GM11168 (cell line): ENCODE data around the gene ADCY1.

Experiments used
- in situ Hi-C: fragments of 300-500 bp; cut with MboI; formaldehyde crosslinking; loops from one replicate; pipeline ENCODE4 v1.12.0; 2022; ENCODE audit warnings: low sequenced_read_pairs; ENCODE audit not compliant: unreplicated experiment

The ADCY1 gene

GRCh38 chr7:45648671-45648995, 74.5 kb downstream of the ADCY1 start:
- in situ Hi-C loops, result no loop called here

DNA sequence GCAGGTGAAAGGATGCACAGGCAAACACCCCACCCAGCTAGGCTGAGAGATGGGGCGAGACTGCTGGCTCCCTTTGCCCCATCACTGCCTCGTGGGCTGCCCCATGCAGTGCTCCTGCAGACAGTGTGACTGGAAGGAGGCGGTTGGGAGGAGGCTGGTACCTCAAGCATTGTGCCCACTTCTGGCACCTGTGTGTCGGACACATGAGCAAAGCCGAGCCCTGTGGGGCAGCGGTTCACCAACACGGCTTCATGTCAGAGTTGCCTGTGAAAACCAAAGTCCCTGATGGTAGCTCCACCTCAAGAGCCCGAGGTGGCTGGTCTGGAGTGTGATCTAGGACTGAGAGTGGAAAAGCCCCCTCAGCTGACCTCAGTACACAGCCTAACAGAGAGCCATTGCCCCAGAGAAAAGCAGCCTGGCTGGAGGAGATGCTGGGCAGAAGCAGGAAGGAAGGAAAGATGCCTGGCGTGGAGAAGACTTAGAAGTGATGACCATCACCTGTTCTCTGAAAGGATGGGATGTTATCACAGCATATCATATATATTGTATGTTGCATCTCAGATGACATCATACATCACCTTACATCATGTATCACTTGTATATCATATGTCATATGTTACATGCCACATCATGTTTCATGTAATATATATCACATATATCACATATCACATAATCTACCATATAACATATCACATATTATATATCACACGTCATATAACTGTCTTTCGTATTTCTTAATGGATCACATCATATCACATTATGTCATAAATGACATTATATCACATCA, 75.6 kb downstream of the ADCY1 start:
- in situ Hi-C loops, result no loop called here

DNA sequence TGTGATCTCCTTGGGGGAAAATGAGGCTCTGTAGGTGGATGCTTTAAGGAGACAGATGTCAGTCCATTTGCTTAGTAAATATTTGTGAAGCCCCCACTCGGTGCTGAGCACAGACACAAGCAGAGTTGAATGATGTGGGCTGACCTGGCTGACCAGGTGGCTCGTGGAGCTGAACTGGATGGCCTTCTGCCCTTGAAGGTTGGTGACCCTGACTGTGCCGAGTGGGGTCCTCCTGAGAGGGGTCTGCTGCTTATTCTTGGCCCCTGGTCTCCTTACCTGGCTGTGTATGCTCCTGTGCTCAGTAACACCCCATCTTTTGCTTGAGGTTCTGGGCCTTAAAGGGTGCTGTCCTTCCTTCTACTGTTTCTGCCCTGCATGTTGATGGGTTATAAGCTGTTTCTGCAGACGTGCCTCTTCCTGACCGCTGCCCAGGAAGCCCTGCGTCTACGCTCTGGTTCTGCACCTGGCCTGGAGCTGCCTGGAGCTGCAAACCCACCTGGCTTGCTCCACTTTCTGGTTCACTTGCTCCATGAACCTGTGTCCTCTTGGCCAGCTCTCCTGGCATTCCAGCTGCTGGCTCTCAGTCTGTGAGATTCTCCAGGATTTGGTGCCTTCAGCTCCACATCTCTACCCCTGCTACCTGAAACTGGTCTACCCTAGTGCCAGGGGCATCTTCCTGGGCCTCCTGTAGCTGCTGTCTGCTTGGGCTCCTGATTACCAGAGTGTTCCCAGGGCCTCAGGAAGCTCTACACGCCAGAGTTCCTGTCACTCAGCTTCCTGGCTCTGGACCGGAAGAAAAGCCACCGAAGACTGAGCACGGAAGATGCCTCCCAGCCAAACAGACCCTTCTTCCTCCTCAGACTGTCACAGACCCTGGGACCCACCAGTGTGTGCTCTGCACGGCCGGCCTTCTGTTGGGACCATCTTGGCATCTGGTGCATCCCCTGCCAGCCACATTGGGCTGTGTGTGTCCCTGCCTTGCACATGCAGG, 76.5 kb downstream of the ADCY1 start:
- in situ Hi-C loops, result no loop called here

DNA sequence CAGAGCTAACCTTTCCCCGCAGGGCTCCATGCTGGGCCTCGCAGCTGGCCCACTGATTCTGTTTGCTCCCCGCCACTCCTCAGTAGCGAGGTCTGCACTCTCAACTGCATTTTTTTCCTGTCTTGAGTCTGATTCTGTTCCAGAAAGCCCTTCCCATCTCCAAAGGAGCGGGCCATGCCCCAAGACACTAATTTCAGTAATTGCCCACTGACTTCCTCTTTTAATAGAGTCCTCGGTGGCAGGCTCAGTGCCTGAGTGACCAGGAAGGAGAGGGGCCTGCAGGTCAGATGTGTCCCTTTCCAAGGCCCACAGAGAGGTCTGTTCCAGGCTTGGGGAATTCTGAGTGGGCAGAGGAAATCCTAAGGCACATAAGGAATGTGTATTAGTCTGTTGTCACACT, 77.4 kb downstream of the ADCY1 start:
- in situ Hi-C loops, result no loop called here

DNA sequence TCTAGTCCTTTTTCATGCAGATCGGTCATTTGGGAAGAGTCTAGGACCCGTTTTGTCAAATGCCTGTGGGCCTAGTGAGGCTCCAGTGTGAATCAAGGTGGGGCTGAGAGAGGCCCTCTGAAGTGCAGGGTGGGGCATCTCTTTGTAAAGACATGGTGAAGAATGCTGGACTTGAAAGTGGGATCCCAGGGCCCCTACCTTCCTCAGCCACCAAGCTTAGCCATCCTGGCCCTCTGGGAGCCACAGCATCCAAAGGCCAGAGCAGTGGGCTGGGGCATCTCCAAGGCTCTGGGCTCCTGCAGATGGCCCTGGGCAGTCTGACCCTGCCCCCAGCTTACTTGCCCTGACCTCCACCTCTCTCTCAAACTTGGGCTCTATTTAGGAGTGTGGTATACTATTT, 78.5 kb downstream of the ADCY1 start:
- in situ Hi-C loops, result no loop called here

- in situ Hi-C loops, result no loop called here
Observed at GRCh38 chr7:45653209-45653907, 79.2 kb downstream of the ADCY1 start.

GRCh38 chr7:45654341-45654740, 80.2 kb downstream of the ADCY1 start:
- in situ Hi-C loops, result no loop called here

DNA sequence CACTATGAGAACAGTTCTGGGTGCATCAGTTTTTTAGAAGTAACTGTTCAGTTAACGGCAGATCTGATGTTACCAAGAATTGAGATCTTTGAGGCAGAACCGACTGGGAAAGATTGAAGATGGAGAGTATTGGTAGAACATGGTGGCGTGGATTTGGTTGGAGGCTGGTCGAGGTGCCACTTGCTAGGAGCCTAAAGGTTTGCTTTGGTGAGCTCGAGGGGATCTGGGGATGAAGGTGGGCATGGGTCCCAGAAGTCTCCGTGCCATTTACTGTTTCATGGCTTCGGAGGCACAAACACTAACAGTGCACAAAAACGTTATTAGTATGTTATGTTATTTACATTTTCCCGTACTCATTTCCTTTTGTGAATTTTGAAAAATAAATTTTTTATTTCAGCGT, 81.4 kb downstream of the ADCY1 start:
- in situ Hi-C loops, result no loop called here

DNA sequence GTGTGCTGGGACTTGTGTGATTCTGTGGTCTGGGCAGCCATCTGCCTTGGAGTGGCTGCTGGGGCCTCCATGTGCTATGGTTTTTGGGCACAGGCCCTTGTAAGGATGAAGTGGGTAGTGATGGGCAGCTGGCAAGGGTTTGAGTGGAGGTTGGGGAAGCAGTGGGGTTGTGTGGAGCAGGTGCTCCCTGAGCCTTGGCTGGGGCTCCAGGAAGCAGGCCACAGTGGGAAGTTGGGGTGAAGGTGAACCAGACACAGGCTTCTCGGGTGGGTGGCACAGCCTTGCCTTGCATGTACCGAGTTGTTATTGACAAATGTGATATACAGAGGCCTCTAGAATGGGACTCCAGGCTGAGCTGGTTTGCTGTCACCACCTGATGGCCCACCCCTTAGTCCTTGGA, 82.3 kb downstream of the ADCY1 start:
- in situ Hi-C loops, result no loop called here

- in situ Hi-C loops, result no loop called here
Observed at GRCh38 chr7:45657136-45657889, 83.1 kb downstream of the ADCY1 start.

DNA sequence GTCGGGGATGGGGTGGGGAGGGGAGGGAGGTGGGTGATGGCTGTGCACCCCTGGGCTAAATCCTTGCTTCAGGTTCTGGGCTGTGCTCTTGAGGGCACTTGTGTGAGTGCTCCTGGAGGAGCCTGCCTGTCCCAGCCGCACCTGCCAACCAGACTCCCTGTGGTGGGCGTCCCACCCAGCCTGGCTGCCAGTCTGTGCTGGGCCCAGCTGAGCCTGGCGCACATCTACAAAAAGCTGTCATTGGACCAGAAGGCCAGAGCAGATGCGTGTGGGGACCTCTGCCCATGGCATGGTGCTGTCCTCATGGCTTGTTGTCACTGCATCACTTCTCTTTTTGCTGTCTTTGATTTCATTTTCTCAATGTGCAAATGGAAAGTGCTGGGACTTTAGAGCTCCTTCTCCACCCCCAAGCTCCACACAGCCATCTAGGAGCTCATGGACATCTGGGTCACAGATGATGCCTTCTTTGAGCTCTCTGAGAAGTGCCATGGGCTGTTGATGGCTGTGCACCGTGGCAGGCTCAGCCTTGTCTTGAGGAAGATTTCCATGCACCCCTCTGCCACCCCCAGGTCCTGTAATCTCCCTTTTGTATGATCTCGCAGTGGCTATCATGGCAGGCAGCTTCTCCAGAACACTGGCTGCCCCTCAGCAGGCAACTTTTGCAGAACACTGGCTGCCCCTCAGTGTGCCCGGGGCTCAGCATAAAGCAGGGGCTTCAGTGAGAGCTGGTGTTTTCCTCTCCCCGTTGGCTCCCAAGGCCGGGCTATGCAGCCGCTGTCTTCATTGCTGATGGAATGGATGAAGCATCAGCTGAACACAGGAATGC, 83.9 kb downstream of the ADCY1 start:
- in situ Hi-C loops, result no loop called here

GRCh38 chr7:45658716-45659495, 84.7 kb downstream of the ADCY1 start:
- in situ Hi-C loops, result no loop called here

GRCh38 chr7:45659496-45660139, 85.5 kb downstream of the ADCY1 start:
- in situ Hi-C loops, result no loop called here

DNA sequence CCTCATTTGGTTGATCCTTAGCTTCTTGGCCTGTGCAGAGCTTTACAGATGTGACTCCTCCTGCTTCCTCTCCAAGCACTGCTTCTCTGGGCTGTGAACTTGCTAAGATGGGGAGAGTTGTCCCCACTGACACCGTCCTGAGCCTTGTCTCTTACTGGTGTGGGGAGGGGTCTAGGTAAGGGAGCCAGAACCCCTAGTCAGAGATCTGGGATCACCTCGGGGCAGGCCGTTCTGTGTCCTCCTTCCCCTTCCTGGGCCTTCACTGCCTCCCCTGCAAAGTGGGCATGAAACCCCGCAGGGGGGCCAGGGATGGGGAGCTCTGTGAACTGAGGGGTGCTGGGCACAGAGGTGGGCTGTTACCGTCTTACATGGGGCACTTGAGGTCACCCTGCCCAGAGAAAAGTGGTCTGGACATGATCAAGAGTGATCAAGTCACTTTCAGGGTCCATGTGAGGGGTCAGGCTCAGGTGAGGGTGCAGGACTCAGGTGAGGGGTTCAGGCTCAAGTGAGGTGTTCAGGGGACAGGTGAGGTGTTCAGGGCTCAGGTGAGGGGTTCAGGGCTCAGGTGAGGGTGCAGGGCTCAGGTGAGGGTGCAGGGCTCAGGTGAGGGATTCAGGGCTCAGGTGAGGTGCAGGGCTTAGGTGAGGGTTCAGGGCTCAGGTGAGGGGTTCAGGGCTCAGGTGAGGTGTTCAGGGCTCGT, 86.2 kb downstream of the ADCY1 start:
- in situ Hi-C loops, result no loop called here

GRCh38 chr7:45660901-45661211, 86.7 kb downstream of the ADCY1 start:
- in situ Hi-C loops, result no loop called here

DNA sequence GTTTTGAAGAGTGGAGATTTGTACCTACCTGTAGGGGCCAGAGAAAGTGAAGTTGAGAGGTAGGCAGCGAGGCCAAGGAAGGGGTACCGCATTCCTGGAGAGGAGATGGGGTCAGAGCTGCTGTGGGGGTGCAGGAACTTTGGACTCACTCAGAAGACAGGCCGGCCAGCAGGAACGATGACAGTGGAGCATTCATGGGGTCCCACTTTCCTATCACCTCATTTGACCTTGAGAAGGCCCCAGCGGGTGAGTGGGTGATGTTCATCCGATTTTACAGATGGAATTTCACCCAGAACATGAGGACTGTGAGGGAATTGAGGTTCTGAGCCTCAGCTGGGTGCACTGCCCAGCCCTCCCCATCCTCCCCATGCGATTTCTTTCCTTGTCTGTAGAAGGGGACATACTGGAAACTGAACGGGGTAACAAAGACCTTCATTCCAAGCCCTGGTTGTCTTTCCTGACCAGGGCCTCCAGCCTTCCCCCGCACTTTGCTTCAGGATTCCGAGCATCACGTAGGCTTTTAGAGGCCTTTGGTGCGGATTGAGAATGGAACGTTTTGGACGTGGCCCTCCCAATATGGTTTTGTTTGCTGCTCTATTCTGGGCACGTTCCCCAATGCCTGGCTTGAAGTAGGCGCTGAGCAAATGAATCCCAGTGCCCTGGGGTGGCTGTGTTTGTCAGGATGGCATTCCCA, 87.3 kb downstream of the ADCY1 start:
- in situ Hi-C loops, result no loop called here

DNA sequence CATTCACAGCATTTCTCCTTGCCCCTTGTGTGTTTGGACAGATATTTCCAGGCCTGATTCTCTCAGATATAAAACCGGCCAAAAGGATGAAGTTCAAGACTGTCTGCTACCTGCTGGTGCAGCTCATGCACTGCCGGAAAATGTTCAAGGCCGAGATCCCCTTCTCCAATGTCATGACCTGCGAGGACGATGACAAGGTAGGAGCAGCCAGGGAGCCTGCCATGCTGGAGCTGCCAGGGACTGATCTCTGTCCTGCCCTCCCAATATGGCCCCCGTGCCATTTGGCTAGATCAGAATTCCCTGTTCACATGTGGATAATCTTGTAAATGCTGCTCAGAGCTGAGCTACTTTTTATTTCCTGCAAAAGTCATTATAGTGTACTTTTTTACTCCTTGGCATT, 87.8 kb downstream of the ADCY1 start:
- in situ Hi-C loops, result no loop called here
